Fibroblast of lung (primary cell): ENCODE data around the gene GRIN2A.

Source experiments
- CTCF ChIP-seq, 2 donors: IDR thresholded peaks in 1 of 2; conservative IDR thresholded peaks in 1 of 2; 1 replicate in 1 of 2; 2 replicates in 1 of 2; pipeline ENCODE4 v1.5.1; 2011 to 2012; ENCODE audit warnings: low read length in 2 of 2, control low read depth in 1 of 2, inconsistent platforms in 1 of 2, low read depth in 1 of 2, mild to moderate bottlenecking in 1 of 2
- EZH2 ChIP-seq: IDR thresholded peaks from 2 replicates; pipeline ENCODE4 v1.5.1; 2012; ENCODE audit warnings: low read length, control low read depth, mild to moderate bottlenecking; ENCODE audit errors: missing control alignments

GRCh38 chr16:10137341-10137740 lies 44.9 kb downstream of the GRIN2A start:
- TF ChIP-seq CTCF (conservative IDR thresholded peaks at IDR 0.05 in 1 of 2, IDR thresholded peaks at IDR 0.05 in 1 of 2; ENCODE audit: low read depth in 1 of 2, low read length in 2 of 2) (no peak), EZH2 (no peak)
